ENCODE data around the gene ZNF730.

GRCh38 chr19:23190341-23190740 lies 73.5 kb downstream of the ZNF730 start:
- TF ChIP-seq CTCF (conservative IDR thresholded peaks at IDR 0.05) (no peak), EZH2 (IDR thresholded peaks at IDR 0.05; ENCODE audit: low read depth) (no peak)
